ENCODE results near the gene ELOVL2. TPM values are rescaled to one million over a fixed set of nuclear protein-coding genes. Genes with fewer than 3 reads are reported as not detected.
A peak's percentile ranks its signal among the peaks of the same experiment; 100 is the strongest.

The ELOVL2 gene
- total RNA-seq, 1 donor from 2014 or later = 55.4 TPM

- no peak for FAIRE-seq
- DNase-seq (ENCODE audit: low spot score in 2 of 2) = no peak
Measured at GRCh38 chr6:11062083-11062482, 18.0 kb upstream of the ELOVL2 start.

- DNase-seq (ENCODE audit: low spot score in 2 of 2) (no peak), FAIRE-seq (no peak)
Measured at GRCh38 chr6:11058406-11058805, 14.3 kb upstream of the ELOVL2 start.

DNA sequence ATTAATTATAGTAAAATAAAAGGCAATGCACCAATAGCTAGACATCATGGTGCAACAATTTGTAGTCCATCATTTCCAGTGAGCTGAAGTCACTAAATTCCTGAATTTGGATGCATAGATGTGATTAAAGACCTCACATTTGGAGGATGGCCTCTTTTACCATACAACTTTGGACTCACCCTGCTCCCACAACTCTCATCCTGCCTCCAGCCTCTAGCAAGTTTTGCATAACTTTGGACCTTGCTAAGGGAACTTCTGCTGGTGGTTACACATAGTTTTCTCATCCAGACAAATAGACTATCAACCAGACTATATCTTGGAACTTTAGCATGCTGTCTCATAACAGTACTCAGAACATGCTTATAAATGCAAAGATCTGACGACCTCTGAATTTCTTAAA lies 12.8 kb upstream of the ELOVL2 start:
- DNase-seq (ENCODE audit: low spot score in 2 of 2) (no peak), FAIRE-seq (no peak)

GRCh38 chr6:11055127-11055627 lies 11.1 kb upstream of the ELOVL2 start:
- FAIRE-seq (no peak), DNase-seq (ENCODE audit: low spot score in 2 of 2) (no peak)

DNA sequence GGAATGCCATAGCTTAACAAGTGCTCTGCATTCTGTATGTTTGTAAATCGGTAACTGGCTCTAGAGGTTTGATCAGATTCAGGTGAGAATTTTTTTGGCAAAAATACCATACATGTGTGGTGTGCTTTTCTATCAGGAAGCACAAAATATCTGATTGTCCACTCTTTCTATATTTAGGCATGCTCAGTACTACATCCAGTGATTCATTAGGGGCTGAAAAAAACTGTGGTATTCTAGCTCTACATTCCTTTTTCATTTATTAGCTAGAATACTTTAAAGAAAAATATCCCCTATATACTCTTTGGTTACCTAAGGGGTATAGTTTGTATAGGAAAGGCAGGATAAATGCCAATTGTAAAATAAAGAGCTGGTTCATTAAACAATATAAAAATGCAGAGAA lies 10.6 kb upstream of the ELOVL2 start:
- FAIRE-seq (no peak), DNase-seq (ENCODE audit: low spot score in 2 of 2) (no peak)

GRCh38 chr6:11053307-11053706 lies 9.2 kb upstream of the ELOVL2 start:
- DNase-seq (ENCODE audit: low spot score in 2 of 2) (no peak), FAIRE-seq (no peak)

- FAIRE-seq (no peak), DNase-seq (ENCODE audit: low spot score in 2 of 2) (no peak)
Measured at GRCh38 chr6:11050731-11051130, 6.6 kb upstream of the ELOVL2 start.

- FAIRE-seq = no peak
- no peak for DNase-seq (ENCODE audit: low spot score in 2 of 2)
Measured at GRCh38 chr6:11044712-11045167, 635 bp upstream of the ELOVL2 start.

DNA sequence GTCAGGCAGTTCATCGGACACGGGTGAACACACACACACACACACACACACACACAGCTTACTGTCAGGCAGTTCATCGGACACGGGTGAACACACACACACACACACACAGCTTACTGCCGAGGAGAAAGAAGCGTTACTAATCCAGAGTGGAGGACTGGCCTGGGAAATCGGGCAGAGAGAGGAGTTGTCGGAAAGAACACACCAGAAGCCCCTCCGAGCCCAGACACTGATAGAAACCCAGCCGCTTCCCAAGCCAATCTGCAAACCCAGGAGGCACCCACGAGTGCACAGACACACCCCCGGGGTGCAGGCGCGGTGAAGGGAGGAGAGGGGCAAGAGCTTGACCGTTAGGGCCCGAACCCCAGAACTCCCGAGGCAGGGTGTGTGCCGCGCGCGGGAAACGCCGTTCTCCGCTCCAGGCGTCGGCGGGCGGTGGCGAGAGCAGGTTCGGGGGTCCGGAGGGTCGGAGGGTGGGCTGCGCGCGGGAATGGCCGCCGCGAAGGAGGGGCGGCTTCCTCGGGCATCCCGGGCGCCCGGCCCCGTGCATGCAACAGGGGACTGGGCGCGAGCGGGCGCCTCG lies 636 bp downstream of the ELOVL2 start:
- DNase-seq (ENCODE audit: low spot score in 2 of 2) (peak in 1 of 2 donors; percentile 10), FAIRE-seq (no peak)

GRCh38 chr6:11042750-11043377 lies 1.2 kb downstream of the ELOVL2 start:
- DNase-seq (ENCODE audit: low spot score in 2 of 2) = no peak
- no peak for FAIRE-seq

- FAIRE-seq (no peak), DNase-seq (ENCODE audit: low spot score in 2 of 2) (no peak)
Measured at GRCh38 chr6:11042025-11042749, 1.9 kb downstream of the ELOVL2 start.

GRCh38 chr6:11040134-11040533 lies 4.0 kb downstream of the ELOVL2 start:
- FAIRE-seq (peak; percentile 28), DNase-seq (ENCODE audit: low spot score in 2 of 2) (no peak)

DNA sequence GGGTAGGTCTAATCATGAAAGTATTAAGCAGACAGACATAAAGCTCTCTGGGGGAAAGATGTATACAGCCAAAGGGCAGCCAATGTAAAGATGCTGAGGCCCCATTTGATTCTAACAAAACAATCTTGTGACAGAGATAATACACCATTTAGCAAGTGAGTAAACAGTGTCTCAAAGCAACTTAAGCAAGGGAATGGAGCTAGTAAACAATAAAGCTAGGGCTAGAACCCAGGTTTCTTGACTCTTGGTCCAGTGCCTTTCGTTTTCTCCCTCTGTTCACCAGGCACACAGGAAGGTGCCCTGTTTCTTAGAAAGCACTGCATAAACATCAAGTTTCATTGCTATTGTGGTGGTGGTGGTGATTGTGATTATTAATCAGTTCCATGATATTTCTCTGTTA lies 5.1 kb downstream of the ELOVL2 start:
- FAIRE-seq = no peak

DNA sequence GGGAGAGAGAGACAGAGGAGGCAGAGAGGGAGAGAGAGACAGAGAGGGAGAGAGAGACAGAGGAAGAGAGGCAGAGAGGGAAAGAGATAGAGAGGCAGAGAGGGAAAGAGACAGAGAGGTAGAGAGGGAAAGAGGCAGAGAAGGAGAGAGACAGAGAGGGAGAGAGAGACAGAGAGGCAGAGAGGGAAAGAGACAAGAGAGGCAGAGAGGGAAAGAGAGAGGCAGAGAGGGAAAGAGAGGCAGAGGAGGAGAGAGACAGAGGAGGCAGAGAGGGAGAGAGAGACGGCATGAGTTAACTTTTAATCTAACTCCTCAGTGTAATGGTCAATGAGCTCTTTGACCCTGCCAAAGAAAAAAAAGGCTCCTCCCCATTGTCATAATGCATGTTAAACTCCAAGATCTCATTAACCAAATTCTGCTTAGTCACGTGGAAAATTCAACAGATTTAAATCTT lies 7.1 kb downstream of the ELOVL2 start:
- DNase-seq (ENCODE audit: low spot score in 2 of 2) (no peak), FAIRE-seq (no peak)

More for the DNA sequence above, 5.1 kb downstream of the ELOVL2 start:
- no peak for DNase-seq (ENCODE audit: low spot score in 2 of 2)

DNA sequence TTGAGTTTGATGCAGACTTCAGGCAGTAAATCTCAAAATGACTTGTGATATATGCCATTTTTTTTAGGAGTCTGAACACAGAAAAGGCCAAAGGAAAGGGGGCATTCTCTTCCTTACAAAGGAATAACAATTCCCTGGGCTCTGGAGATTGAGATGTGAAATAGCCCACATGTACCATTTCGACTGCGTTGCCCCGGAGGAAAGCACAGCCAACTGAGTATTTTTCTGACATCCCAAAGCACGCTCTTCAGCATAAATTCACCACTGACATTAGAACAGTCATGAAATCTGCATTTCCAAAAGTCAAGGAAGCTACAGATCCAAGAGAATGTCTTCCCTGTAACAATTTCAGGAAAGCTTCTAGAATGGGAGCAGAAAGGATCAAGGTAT lies 7.8 kb downstream of the ELOVL2 start:
- no peak for FAIRE-seq
- DNase-seq (ENCODE audit: low spot score in 2 of 2) = no peak

GRCh38 chr6:11035616-11036350 lies 8.3 kb downstream of the ELOVL2 start:
- no peak for FAIRE-seq
- DNase-seq (ENCODE audit: low spot score in 2 of 2) = no peak

DNA sequence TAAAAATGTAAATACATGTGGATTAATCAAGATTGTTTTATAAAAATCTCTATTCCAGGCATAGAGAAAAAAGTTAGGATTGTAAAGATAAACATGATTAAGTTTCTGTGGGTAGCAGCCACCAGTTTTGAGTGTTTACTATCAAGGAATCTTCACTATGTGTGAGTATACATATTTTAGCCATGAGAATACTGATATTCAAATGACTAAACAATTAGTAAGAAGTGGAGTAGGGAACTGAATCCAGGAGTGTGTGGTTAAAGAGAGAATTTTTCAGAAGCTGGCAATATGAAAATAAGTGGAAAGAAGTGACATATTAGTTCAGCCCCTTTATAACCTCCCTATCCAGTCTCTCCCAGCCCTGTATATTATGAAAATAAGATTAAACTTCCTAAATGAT lies 10.3 kb downstream of the ELOVL2 start:
- FAIRE-seq (no peak), DNase-seq (ENCODE audit: low spot score in 2 of 2) (no peak)

DNA sequence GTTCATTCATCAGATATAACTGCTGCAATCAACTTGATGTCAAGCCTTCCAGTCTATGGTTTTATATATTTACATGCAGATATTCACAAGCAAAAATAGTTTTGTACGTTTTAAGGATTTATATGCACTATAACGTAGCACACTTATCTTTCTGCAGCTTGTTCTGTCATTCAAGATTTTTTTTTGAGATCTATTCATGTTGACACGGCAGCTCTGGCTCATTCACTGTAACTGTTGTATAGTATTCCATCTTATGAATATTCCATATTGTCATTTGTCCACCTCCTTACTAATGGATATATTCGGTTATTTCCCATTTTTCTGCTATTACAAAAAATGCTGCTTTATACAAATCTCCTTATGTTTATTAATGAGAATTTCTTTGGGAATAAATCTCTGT lies 13.2 kb downstream of the ELOVL2 start:
- FAIRE-seq = no peak

DNA sequence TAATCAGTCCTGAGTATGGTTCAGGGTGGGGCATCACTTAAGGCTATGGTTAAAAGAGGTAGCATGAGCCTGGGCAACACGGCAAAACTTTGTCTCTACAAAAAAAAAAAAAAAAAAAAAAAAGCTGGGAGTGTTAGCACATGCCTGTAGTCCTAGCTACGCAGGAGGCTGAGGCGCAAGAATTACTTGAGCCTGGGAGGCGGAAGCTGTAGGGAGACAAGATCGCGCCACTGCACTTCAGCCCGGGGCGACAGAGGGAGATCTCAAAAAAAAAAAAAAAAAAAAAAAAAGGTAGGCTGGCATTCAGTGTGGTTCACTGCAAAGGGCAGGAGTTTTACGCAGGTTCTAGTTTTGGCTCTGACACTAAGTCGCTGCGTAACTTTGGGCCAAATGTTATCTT lies 15.1 kb downstream of the ELOVL2 start:
- no peak for FAIRE-seq

More for the DNA sequence above, 13.2 kb downstream of the ELOVL2 start:
- no peak for DNase-seq (ENCODE audit: low spot score in 2 of 2)

DNA sequence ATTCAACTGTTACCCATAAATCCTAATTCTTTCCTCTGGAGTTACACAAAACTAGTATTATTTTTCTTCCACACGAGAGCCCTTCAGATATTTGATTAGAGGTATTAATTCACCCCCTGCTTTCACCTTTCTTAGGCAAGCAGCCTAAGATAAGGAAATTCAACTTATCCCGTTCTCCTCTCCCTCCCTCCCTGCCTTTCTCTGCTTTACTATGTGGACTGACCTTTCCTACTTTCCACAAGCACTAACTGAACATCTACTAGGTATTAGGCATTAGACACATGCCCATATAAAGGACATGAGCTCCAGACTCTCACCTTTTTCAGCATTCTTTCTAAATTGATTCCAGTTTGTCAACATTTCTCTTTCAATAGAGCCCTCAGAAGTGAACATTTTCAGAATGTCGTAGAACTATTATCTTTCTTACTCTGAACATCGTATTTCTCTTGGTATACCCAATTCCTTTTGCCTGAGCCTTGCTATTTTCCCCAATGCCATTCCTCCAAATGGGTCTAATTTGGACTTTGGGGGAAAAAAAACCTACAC lies 16.5 kb downstream of the ELOVL2 start:
- FAIRE-seq (no peak), DNase-seq (ENCODE audit: low spot score in 2 of 2) (no peak)

More for the DNA sequence above, 15.1 kb downstream of the ELOVL2 start:
- no peak for DNase-seq (ENCODE audit: low spot score in 2 of 2)

Data from frontal cortex (tissue), 4 donors.